Measurements from ENCODE around the gene DISP2. TPM values are rescaled to one million over a fixed set of nuclear protein-coding genes. Genes with fewer than 3 reads are reported as not detected.

DISP2 gene
- total and polyA plus RNA-seq, 2 experiments from 2014 or later, result 1.3 to 2.2 TPM

DNA sequence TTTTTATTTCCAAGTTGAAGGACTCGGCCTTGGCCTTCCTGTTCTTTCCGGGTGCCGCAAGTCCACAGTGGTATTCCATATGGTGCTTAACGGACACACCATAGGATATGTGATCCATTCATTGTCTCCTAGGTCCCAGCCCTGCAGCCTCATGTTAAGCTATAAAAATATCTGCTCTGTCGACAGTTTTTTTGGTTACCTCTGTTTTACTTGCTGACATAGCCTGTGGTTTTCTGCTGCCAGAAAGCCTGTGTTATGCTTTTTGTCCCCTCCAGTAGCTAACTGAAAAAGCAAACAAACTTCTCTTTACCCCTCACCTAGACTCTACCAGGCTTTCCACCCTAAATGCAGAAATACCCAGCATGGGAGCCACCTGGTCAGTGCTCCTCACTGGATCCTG lies 29.3 kb upstream of the DISP2 start:
- H3K4me1 ChIP-seq (ENCODE audit: insufficient read depth), result peaks cover 50% of the 10 kb centered on the region
- ATAC-seq (no peak), DNase-seq (ENCODE audit: low spot score) (no peak)
- peaks cover 14% of the 10 kb centered on the region for H3K27me3 Mint-ChIP-seq (ENCODE audit: insufficient read depth, low read depth, poor library complexity)
- peak overlapping the region; percentile 62; the same call in 1 of the 3 replicates for H3K4me3 Mint-ChIP-seq
- H3K36me3 Mint-ChIP-seq (ENCODE audit: low read depth), result peaks cover 24% of the 10 kb centered on the region
- H3K4me3 ChIP-seq, result no peak overlapping the region; the same call in 1 of the 2 replicates
- peaks cover 14% of the 10 kb centered on the region for H3K27me3 ChIP-seq (ENCODE audit: insufficient read depth)
- 0 out of 2 replicates have a peak, but pooled peaks cover 2% of the 10 kb centered on the region for H3K9me2 ChIP-seq (ENCODE audit: insufficient read depth)
- peak overlapping the region; percentile 89 for H3K4me2 ChIP-seq
- TF ChIP-seq EZH2phosphoT487 (IDR thresholded peaks at IDR 0.05; ENCODE audit: unreplicated experiment), result no peak
- TF ChIP-seq, protein P1, sequence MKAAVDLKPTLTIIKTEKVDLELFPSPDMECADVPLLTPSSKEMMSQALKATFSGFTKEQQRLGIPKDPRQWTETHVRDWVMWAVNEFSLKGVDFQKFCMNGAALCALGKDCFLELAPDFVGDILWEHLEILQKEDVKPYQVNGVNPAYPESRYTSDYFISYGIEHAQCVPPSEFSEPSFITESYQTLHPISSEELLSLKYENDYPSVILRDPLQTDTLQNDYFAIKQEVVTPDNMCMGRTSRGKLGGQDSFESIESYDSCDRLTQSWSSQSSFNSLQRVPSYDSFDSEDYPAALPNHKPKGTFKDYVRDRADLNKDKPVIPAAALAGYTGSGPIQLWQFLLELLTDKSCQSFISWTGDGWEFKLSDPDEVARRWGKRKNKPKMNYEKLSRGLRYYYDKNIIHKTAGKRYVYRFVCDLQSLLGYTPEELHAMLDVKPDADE (IDR thresholded peaks at IDR 0.05), result no peak
- TF ChIP-seq STAT1 (IDR thresholded peaks at IDR 0.05; ENCODE audit: unreplicated experiment), result no peak
- TF ChIP-seq, protein P2, sequence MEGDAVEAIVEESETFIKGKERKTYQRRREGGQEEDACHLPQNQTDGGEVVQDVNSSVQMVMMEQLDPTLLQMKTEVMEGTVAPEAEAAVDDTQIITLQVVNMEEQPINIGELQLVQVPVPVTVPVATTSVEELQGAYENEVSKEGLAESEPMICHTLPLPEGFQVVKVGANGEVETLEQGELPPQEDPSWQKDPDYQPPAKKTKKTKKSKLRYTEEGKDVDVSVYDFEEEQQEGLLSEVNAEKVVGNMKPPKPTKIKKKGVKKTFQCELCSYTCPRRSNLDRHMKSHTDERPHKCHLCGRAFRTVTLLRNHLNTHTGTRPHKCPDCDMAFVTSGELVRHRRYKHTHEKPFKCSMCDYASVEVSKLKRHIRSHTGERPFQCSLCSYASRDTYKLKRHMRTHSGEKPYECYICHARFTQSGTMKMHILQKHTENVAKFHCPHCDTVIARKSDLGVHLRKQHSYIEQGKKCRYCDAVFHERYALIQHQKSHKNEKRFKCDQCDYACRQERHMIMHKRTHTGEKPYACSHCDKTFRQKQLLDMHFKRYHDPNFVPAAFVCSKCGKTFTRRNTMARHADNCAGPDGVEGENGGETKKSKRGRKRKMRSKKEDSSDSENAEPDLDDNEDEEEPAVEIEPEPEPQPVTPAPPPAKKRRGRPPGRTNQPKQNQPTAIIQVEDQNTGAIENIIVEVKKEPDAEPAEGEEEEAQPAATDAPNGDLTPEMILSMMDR (conservative IDR thresholded peaks at IDR 0.05; ENCODE audit: low read depth in 2 of 2), result no peak
- TF ChIP-seq, protein P3, sequence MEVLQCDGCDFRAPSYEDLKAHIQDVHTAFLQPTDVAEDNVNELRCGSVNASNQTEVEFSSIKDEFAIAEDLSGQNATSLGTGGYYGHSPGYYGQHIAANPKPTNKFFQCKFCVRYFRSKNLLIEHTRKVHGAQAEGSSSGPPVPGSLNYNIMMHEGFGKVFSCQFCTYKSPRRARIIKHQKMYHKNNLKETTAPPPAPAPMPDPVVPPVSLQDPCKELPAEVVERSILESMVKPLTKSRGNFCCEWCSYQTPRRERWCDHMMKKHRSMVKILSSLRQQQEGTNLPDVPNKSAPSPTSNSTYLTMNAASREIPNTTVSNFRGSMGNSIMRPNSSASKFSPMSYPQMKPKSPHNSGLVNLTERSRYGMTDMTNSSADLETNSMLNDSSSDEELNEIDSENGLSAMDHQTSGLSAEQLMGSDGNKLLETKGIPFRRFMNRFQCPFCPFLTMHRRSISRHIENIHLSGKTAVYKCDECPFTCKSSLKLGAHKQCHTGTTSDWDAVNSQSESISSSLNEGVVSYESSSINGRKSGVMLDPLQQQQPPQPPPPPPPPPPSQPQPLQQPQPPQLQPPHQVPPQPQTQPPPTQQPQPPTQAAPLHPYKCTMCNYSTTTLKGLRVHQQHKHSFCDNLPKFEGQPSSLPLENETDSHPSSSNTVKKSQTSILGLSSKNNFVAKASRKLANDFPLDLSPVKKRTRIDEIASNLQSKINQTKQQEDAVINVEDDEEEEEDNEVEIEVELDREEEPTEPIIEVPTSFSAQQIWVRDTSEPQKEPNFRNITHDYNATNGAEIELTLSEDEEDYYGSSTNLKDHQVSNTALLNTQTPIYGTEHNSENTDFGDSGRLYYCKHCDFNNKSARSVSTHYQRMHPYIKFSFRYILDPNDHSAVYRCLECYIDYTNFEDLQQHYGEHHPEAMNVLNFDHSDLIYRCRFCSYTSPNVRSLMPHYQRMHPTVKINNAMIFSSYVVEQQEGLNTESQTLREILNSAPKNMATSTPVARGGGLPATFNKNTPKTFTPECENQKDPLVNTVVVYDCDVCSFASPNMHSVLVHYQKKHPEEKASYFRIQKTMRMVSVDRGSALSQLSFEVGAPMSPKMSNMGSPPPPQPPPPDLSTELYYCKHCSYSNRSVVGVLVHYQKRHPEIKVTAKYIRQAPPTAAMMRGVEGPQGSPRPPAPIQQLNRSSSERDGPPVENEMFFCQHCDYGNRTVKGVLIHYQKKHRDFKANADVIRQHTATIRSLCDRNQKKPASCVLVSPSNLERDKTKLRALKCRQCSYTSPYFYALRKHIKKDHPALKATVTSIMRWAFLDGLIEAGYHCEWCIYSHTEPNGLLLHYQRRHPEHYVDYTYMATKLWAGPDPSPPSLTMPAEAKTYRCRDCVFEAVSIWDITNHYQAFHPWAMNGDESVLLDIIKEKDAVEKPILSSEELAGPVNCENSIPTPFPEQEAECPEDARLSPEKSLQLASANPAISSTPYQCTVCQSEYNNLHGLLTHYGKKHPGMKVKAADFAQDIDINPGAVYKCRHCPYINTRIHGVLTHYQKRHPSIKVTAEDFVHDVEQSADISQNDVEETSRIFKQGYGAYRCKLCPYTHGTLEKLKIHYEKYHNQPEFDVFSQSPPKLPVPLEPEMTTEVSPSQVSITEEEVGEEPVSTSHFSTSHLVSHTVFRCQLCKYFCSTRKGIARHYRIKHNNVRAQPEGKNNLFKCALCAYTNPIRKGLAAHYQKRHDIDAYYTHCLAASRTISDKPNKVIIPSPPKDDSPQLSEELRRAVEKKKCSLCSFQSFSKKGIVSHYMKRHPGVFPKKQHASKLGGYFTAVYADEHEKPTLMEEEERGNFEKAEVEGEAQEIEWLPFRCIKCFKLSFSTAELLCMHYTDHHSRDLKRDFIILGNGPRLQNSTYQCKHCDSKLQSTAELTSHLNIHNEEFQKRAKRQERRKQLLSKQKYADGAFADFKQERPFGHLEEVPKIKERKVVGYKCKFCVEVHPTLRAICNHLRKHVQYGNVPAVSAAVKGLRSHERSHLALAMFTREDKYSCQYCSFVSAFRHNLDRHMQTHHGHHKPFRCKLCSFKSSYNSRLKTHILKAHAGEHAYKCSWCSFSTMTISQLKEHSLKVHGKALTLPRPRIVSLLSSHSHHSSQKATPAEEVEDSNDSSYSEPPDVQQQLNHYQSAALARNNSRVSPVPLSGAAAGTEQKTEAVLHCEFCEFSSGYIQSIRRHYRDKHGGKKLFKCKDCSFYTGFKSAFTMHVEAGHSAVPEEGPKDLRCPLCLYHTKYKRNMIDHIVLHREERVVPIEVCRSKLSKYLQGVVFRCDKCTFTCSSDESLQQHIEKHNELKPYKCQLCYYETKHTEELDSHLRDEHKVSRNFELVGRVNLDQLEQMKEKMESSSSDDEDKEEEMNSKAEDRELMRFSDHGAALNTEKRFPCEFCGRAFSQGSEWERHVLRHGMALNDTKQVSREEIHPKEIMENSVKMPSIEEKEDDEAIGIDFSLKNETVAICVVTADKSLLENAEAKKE (CRISPR knock-in tag; IDR thresholded peaks at IDR 0.05), result no peak
- TF ChIP-seq CREB1 (CRISPR knock-in tag; IDR thresholded peaks at IDR 0.05; ENCODE audit: low read depth), result no peak
- TF ChIP-seq, protein P4, sequence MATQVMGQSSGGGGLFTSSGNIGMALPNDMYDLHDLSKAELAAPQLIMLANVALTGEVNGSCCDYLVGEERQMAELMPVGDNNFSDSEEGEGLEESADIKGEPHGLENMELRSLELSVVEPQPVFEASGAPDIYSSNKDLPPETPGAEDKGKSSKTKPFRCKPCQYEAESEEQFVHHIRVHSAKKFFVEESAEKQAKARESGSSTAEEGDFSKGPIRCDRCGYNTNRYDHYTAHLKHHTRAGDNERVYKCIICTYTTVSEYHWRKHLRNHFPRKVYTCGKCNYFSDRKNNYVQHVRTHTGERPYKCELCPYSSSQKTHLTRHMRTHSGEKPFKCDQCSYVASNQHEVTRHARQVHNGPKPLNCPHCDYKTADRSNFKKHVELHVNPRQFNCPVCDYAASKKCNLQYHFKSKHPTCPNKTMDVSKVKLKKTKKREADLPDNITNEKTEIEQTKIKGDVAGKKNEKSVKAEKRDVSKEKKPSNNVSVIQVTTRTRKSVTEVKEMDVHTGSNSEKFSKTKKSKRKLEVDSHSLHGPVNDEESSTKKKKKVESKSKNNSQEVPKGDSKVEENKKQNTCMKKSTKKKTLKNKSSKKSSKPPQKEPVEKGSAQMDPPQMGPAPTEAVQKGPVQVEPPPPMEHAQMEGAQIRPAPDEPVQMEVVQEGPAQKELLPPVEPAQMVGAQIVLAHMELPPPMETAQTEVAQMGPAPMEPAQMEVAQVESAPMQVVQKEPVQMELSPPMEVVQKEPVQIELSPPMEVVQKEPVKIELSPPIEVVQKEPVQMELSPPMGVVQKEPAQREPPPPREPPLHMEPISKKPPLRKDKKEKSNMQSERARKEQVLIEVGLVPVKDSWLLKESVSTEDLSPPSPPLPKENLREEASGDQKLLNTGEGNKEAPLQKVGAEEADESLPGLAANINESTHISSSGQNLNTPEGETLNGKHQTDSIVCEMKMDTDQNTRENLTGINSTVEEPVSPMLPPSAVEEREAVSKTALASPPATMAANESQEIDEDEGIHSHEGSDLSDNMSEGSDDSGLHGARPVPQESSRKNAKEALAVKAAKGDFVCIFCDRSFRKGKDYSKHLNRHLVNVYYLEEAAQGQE (IDR thresholded peaks at IDR 0.05; ENCODE audit: unreplicated experiment), result no peak
- TF ChIP-seq POLR2AphosphoS5 (IDR thresholded peaks at IDR 0.05; ENCODE audit: low read depth), result no peak
- no peak for TF ChIP-seq EZH2 (IDR thresholded peaks at IDR 0.05; ENCODE audit: low read depth, unreplicated experiment)
- no peak for TF ChIP-seq ZNF114 (CRISPR knock-in tag; IDR thresholded peaks at IDR 0.05)
- no peak for TF ChIP-seq ZNF331 (CRISPR knock-in tag; IDR thresholded peaks at IDR 0.05; ENCODE audit: low read depth)
- no peak for TF ChIP-seq JUNB (IDR thresholded peaks at IDR 0.05; ENCODE audit: unreplicated experiment)
- no peak for TF ChIP-seq NANOG (IDR thresholded peaks at IDR 0.05; ENCODE audit: borderline replicate concordance)
- peaks cover 56% of the 10 kb centered on the region for H3K4me1 Mint-ChIP-seq
- no peaks in the 10 kb centered on the region for H3K9me3 Mint-ChIP-seq
- no peak overlapping the region for H3K27ac ChIP-seq (ENCODE audit: low read depth)
- H3F3A ChIP-seq (replicated peaks; ENCODE audit: low read depth), result peaks cover 13% of the 10 kb centered on the region; the same call in 1 of the 2 replicates
- H3K27ac Mint-ChIP-seq, result peak overlapping the region; percentile 22; the same call in 1 of the 2 replicates
- no peaks in the 10 kb centered on the region for H3K36me3 ChIP-seq (ENCODE audit: insufficient read depth)
- no peak overlapping the region for H2AFZ ChIP-seq
- H3K79me2 ChIP-seq (replicated peaks; ENCODE audit: insufficient read depth), result peaks cover 21% of the 10 kb centered on the region
- H4K20me1 ChIP-seq (replicated peaks; ENCODE audit: insufficient read depth), result peaks cover 10% of the 10 kb centered on the region

All from GM23338 (cell line).